ENCODE data around the gene ATF7.

The ATF7 gene

DNA sequence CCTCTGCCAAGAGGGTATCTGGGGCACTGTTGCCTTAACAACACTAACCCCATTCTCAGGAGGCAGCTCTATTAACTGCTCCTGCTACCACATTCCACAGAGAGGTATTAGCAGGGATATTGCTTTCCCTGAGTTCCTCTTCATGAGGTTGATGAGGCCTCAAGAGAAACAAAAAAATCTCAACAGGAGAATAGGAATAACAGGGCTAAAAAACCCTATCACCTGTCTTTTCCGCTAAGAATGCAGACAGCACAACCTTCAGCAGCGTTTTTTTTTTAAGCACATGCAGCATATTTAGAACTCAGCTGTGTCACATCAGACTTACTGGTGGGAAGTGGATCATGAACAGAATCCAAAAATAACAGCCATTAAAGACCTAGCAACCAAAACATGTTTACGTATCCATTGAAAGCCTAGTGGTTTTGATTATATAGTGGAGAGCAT, 29.2 kb downstream of the ATF7 start:
- no peak for DNase-seq (ENCODE audit: low read depth in 3 of 3)

DNA sequence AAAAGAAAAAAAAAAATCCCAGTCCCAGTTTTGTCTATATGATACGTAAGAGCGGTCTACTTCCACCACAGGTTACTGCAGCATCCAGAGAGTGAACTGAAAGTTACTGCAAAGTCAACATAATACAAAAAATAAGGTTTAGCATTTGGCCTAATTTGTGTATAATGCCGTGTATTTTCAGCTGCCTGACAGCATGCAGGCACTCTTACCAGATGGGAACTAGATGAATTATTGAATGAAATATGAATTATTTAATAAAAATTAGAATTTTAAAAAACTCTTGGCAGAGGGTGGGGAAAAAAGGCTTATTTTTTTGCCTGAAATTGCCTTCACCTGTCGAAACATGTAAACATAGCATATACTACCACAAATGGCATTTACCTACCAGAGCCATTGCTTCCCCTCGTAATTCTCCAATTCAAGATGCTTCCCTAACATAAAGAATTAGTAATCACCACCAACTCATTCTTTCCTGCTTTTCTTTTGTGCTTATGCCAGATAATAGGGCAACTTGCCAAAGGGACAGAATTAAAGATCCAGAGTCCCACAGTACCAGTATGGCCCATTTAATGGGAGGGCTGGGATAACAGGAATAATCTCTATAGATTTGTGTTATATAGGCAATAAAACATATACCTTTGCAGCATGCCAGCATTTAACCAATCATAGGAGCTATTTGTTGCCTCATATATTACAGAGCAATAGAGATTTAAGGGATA, 31.1 kb downstream of the ATF7 start:
- DNase-seq (ENCODE audit: low read depth in 3 of 3), result no peak

- DNase-seq (ENCODE audit: low read depth in 3 of 3), result no peak
Observed at GRCh38 chr12:53593707-53594106, 32.5 kb downstream of the ATF7 start.

DNA sequence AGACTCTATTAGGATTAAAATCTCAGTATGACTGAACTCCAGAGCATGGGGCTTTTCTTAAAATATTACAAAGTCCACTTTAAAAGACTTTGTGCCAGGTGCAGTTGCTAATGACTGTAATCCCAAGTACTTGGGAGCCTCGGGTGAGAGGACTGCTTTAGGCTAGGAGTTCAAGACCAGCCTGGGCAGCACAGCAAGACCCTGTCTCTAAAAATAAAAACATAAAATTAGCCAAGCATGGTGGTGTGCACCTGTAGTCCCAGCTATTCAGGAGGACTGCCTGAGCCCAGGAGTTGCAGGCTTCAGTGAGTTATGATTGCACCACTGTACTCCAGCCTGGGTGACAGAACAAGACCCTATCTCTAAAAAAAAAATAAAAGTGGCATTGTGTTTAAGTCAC, 33.2 kb downstream of the ATF7 start:
- no peak for DNase-seq (ENCODE audit: low read depth in 3 of 3)

GRCh38 chr12:53592426-53592825, 33.8 kb downstream of the ATF7 start:
- DNase-seq (ENCODE audit: low read depth in 3 of 3), result no peak

- no peak for DNase-seq (ENCODE audit: low read depth in 3 of 3)
Observed at GRCh38 chr12:53591301-53592206, 34.6 kb downstream of the ATF7 start.

DNA sequence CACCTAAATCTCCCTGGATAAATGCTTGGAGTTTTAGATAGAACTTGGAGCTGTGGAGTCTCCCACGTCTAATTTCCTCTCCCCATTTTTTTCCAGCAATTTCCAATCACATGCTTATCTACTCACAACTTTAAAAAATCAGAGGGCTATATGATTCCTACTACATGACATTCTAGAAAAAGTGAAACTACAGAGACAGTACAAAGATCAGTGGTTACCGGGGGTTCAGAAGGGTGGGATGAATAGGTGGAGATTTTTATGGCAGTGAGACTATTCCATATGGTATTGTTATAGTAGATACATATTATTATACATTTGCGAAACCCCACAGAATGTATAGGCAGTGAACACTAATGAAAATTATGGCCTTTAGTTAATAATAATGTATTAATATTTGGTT, 35.5 kb downstream of the ATF7 start:
- no peak for DNase-seq (ENCODE audit: low read depth in 3 of 3)

- DNase-seq (ENCODE audit: low read depth in 3 of 3), result no peak
Observed at GRCh38 chr12:53589915-53590314, 36.3 kb downstream of the ATF7 start.

- DNase-seq (ENCODE audit: low read depth in 3 of 3), result no peak
Observed at GRCh38 chr12:53589423-53589822, 36.8 kb downstream of the ATF7 start.

- DNase-seq (ENCODE audit: low read depth in 3 of 3), result no peak
Observed at GRCh38 chr12:53588123-53588522, 38.1 kb downstream of the ATF7 start.

GRCh38 chr12:53586745-53587144, 39.4 kb downstream of the ATF7 start:
- no peak for DNase-seq (ENCODE audit: low read depth in 3 of 3)

GRCh38 chr12:53585448-53586125, 40.6 kb downstream of the ATF7 start:
- DNase-seq (ENCODE audit: low read depth in 3 of 3), result no peak

DNA sequence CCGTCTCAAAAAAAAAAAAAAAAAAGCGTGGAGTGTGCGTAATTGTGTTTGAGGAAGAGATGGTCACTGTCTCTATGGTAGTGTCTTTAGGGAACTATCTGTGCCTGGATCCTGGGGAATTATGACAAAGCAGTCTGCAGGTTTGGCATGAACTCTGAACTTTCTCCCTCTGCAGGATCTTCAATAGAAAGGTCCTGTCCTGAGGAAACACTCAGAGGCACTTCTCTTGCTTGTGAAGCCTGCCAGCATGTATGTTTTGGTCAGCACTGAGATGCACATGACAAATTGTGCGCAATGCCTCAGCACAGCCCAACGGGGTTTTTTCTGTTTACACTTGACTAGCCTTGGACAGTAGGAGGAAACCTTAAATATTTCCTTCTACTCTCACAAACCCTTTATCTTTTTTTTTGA, 46.6 kb downstream of the ATF7 start:
- no peak for DNase-seq (ENCODE audit: low read depth in 3 of 3)

- DNase-seq (ENCODE audit: low read depth in 3 of 3), result no peak
Observed at GRCh38 chr12:53578783-53579182, 47.4 kb downstream of the ATF7 start.

GRCh38 chr12:53577941-53578352, 48.2 kb downstream of the ATF7 start:
- DNase-seq (ENCODE audit: low read depth in 3 of 3), result no peak

GRCh38 chr12:53575502-53576249, 50.5 kb downstream of the ATF7 start:
- DNase-seq (ENCODE audit: low read depth in 3 of 3), result no peak

GRCh38 chr12:53572134-53572758, 53.9 kb downstream of the ATF7 start:
- DNase-seq (ENCODE audit: low read depth in 3 of 3), result no peak

- no peak for DNase-seq (ENCODE audit: low read depth in 3 of 3)
Observed at GRCh38 chr12:53571295-53571694, 54.9 kb downstream of the ATF7 start.

GRCh38 chr12:53568809-53569557, 57.2 kb downstream of the ATF7 start:
- no peak for DNase-seq (ENCODE audit: low read depth in 3 of 3)

All from stimulated activated CD4-positive, alpha-beta T cell treated with anti-CD3 and anti-CD28 coated beads, TNF-alpha, amount 100 ng/mL, for 48 hours (primary cell).